ENCODE data around the gene ZNF148.

DNA sequence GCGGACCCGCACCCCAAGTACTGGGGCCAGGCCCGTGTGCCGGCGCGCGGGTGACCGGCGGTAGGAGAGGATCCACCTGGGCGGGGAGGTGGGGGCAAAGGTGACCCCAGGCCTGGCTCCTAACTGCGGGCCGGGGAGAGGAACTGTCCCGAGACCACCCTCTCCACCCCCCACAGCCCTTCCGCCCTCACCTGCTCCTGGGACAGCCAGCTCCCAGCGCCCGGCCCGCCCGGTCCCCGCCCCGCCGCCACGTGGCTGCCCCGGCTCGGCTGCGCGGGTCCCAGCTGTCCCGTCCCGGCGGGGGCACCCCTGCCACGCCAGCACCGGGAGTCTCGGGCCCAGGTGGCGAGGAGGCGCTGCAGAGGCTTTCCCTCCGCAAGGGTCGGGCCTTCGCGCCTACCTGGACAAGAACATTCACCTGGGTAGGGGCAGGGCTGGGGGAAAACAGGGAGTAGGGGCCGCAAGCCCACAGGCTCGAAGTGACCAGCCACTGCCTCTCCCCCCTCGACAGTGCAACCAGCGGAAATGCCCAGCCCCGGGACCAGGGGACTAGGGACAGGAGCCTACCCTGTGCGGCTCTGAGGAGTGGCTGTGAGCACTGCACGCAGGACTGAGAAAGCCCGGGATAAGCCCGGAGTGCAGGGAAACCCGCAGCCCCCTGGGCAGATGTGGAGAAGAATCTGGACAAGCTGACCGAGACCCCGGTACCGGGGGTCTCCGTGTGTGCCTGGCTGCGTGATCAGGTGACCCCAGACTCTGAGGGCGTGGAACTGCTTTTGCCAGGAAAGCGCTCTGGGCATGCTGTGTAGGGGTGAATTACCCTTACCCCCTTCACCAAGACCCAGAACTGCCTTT lies 162.4 kb downstream of the ZNF148 start, which contains the start of gene SLC12A8:
- TF ChIP-seq, protein P1, sequence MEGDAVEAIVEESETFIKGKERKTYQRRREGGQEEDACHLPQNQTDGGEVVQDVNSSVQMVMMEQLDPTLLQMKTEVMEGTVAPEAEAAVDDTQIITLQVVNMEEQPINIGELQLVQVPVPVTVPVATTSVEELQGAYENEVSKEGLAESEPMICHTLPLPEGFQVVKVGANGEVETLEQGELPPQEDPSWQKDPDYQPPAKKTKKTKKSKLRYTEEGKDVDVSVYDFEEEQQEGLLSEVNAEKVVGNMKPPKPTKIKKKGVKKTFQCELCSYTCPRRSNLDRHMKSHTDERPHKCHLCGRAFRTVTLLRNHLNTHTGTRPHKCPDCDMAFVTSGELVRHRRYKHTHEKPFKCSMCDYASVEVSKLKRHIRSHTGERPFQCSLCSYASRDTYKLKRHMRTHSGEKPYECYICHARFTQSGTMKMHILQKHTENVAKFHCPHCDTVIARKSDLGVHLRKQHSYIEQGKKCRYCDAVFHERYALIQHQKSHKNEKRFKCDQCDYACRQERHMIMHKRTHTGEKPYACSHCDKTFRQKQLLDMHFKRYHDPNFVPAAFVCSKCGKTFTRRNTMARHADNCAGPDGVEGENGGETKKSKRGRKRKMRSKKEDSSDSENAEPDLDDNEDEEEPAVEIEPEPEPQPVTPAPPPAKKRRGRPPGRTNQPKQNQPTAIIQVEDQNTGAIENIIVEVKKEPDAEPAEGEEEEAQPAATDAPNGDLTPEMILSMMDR (IDR thresholded peaks at IDR 0.05) = no peak
- no peak for TF ChIP-seq POLR2A (IDR thresholded peaks at IDR 0.05)

All from upper lobe of left lung (tissue), 4 donors.